PC-3 (cell line): ENCODE results near the gene TASOR2. TPM values are rescaled to one million over a fixed set of nuclear protein-coding genes. Genes with fewer than 3 reads are reported as not detected.

Experiments used
- ATAC-seq: fragments of 200-7000 bp; cut with Tn5 transposase; 2 replicates; pipeline ENCODE4 v1.9.1; 2020; ENCODE audit warnings: mild to moderate bottlenecking, moderate library complexity
- BruUV-seq: library from RNA; stranded (reverse); fragments of 400-500 nt; replicated peaks from 2 replicates; lab custom pipeline; 2021; lab: Mats Ljungman, UMichigan
- CTCF ChIA-PET: fragments of 300-600 bp; sonication (Branson Sonifier 250); formaldehyde crosslinking; loops from one replicate; lab custom pipeline; 2022; ENCODE audit warnings: antibody characterized with exemption; lab: Charles Lee
- POLR2A ChIA-PET: fragments of 300-600 bp; sonication (Branson Sonifier 250); formaldehyde crosslinking; loops from one replicate; lab custom pipeline; 2022; ENCODE audit warnings: antibody characterized with exemption; ENCODE audit not compliant: unreplicated experiment; lab: Charles Lee
- DNase-seq: peaks from one replicate; pipeline ENCODE4 v3.0.0-alpha.2; 2015
- H2AFZ ChIP-seq: fragments of 300-600 bp; sonication (generic); 2 replicates; pipeline ENCODE4 v1.6.0; 2016; ENCODE audit warnings: antibody characterized with exemption, low read length
- H3F3A ChIP-seq: fragments of 300-600 bp; sonication (generic); one replicate; pipeline ENCODE4 v1.6.0; 2017; ENCODE audit warnings: antibody characterized with exemption, low read length, control low read depth, mild to moderate bottlenecking; ENCODE audit not compliant: unreplicated experiment
- H3K27ac ChIP-seq: fragments of 300-600 bp; sonication (generic); 2 replicates; pipeline ENCODE4 v1.5.1; 2016; ENCODE audit warnings: mild to moderate bottlenecking, low read length
- H3K27me3 ChIP-seq: fragments of 300-600 bp; sonication (generic); 2 replicates; pipeline ENCODE4 v1.6.1; 2016; ENCODE audit warnings: low read length, mixed read lengths
- H3K36me3 ChIP-seq: fragments of 300-600 bp; sonication (generic); 2 replicates; pipeline ENCODE4 v1.6.1; 2016; ENCODE audit warnings: low read depth, mixed run types, low read length, mixed read lengths
- H3K4me1 ChIP-seq: fragments of 300-600 bp; sonication (generic); 2 replicates; pipeline ENCODE4 v1.5.1; 2016; ENCODE audit warnings: low read length; ENCODE audit not compliant: insufficient read depth
- H3K4me2 ChIP-seq: fragments of 300-600 bp; sonication (generic); 2 replicates; pipeline ENCODE4 v1.6.0; 2016; ENCODE audit warnings: low read length
- H3K4me3 ChIP-seq: fragments of 300-600 bp; sonication (generic); 2 replicates; pipeline ENCODE4 v1.5.1; 2016; ENCODE audit warnings: mild to moderate bottlenecking, low read length, mixed read lengths
- H3K79me2 ChIP-seq: fragments of 300-600 bp; sonication (generic); 2 replicates; pipeline ENCODE4 v1.6.1; 2017; ENCODE audit warnings: low read length, mixed read lengths
- H3K9ac ChIP-seq: fragments of 300-600 bp; sonication (generic); 2 replicates; pipeline ENCODE4 v1.6.0; 2016; ENCODE audit warnings: mild to moderate bottlenecking, low read length
- H3K9me2 ChIP-seq: fragments of 300-600 bp; sonication (generic); replicated peaks from 2 replicates; pipeline ENCODE4 v1.6.1; 2016; ENCODE audit warnings: mixed run types, low read length, mixed read lengths
- H3K9me3 ChIP-seq: fragments of 300-600 bp; sonication (generic); 2 replicates; pipeline ENCODE4 v1.6.1; 2016; ENCODE audit warnings: low read length, mixed read lengths
- H4K20me1 ChIP-seq: fragments of 300-600 bp; sonication (generic); 2 replicates; pipeline ENCODE4 v1.6.1; 2016; ENCODE audit warnings: low read length, mixed read lengths
- EZH2 ChIP-seq: fragments of 300-600 bp; sonication (generic); IDR thresholded peaks from one replicate; pipeline ENCODE4 v1.6.1; 2017; ENCODE audit warnings: antibody characterized with exemption, mild to moderate bottlenecking, low read length; ENCODE audit not compliant: unreplicated experiment
- EZH2phosphoT487 ChIP-seq: fragments of 300-600 bp; sonication (generic); IDR thresholded peaks from 2 replicates; pipeline ENCODE4 v1.6.1; 2018; ENCODE audit warnings: mild to moderate bottlenecking, antibody characterized with exemption, low read length, borderline replicate concordance
- intact Hi-C: fragments of 100-400 bp; cut with micrococcal nuclease; formaldehyde crosslinking; loops from 2 replicates; pipeline ENCODE4 v1.9.0; 2023
- total RNA-seq: library from RNA; depleted of rRNA; stranded (reverse); fragments of >200 nt; gene quantifications from 2 replicates; pipeline ENCODE4 v1.2.3, GENCODE V29; 2014; rRNA removed
- TF ChIP-seq, protein P1 (sequence below): fragments of 300-600 bp; sonication (generic); conservative IDR thresholded peaks from 2 replicates; pipeline ENCODE4 v1.5.1; 2017; ENCODE audit warnings: antibody characterized with exemption, low read depth, mild to moderate bottlenecking, low read length

Gene TASOR2
- total RNA-seq, 1 experiment from 2014 or later: 47.3 TPM

- ChIA-PET POLR2A (no interaction called here), CTCF (no interaction called here)
- no peaks in the 10 kb centered on the region for H3F3A ChIP-seq
- peaks cover 11% of the 10 kb centered on the region; the same call in 1 of the 2 replicates for H3K36me3 ChIP-seq
- intact Hi-C loops: no loop called here
- H3K27me3 ChIP-seq: no peaks in the 10 kb centered on the region
- H3K9ac ChIP-seq: no peak overlapping the region
- no peaks in the 10 kb centered on the region for H4K20me1 ChIP-seq
- no peak for TF ChIP-seq EZH2
- TF ChIP-seq, protein P1, sequence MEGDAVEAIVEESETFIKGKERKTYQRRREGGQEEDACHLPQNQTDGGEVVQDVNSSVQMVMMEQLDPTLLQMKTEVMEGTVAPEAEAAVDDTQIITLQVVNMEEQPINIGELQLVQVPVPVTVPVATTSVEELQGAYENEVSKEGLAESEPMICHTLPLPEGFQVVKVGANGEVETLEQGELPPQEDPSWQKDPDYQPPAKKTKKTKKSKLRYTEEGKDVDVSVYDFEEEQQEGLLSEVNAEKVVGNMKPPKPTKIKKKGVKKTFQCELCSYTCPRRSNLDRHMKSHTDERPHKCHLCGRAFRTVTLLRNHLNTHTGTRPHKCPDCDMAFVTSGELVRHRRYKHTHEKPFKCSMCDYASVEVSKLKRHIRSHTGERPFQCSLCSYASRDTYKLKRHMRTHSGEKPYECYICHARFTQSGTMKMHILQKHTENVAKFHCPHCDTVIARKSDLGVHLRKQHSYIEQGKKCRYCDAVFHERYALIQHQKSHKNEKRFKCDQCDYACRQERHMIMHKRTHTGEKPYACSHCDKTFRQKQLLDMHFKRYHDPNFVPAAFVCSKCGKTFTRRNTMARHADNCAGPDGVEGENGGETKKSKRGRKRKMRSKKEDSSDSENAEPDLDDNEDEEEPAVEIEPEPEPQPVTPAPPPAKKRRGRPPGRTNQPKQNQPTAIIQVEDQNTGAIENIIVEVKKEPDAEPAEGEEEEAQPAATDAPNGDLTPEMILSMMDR: no peak
- TF ChIP-seq EZH2phosphoT487: no peak
- H3K4me2 ChIP-seq: no peak overlapping the region
- ATAC-seq: no peak
- H3K79me2 ChIP-seq: no peaks in the 10 kb centered on the region
- no peaks in the 10 kb centered on the region for H3K4me1 ChIP-seq
- H3K9me3 ChIP-seq: no peaks in the 10 kb centered on the region
- no peak overlapping the region for H3K4me3 ChIP-seq
- no peak overlapping the region for H3K27ac ChIP-seq
- no peak overlapping the region for H2AFZ ChIP-seq
- no peak for DNase-seq
- H3K9me2 ChIP-seq: no peaks in the 10 kb centered on the region
- no TSS peak for BruUV-seq
Observed at GRCh38 chr10:5731559-5731958, 46.9 kb downstream of the TASOR2 start.

DNA sequence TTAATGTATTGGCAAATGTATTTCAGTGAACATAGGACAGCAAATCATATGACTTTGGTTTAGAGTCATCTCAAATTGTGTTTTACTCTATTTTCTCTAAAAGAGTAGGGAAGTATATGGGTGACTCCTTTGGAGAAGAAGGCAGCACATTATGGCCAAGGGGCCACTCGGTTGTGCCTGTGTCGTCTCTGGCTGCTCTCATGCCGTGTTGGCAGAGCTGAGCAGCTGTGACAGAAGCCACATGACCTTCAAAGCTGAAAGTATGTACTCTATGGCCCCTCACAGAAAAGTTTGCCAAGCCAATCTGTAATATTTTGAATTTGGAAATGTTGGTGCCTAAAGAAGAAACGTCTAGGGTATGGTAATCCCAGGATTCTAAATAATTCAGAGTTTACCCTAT is 47.5 kb downstream of the TASOR2 start:
- POLR2A ChIA-PET: no interaction called here
- H3K9me3 ChIP-seq: no peaks in the 10 kb centered on the region
- DNase-seq: no peak
- no peak for TF ChIP-seq EZH2
- TF ChIP-seq EZH2phosphoT487: no peak
- TF ChIP-seq, protein P1: no peak
- no peak overlapping the region for H3K4me2 ChIP-seq
- CTCF ChIA-PET: no interaction called here
- no peaks in the 10 kb centered on the region for H3F3A ChIP-seq
- no peaks in the 10 kb centered on the region for H3K4me1 ChIP-seq
- peaks cover 8% of the 10 kb centered on the region; the same call in 1 of the 2 replicates for H3K36me3 ChIP-seq
- no peak overlapping the region for H3K9ac ChIP-seq
- no peak overlapping the region for H3K27ac ChIP-seq
- intact Hi-C loops: no loop called here
- H2AFZ ChIP-seq: no peak overlapping the region
- no peaks in the 10 kb centered on the region for H3K9me2 ChIP-seq
- H4K20me1 ChIP-seq: no peaks in the 10 kb centered on the region
- ATAC-seq: no peak
- no peaks in the 10 kb centered on the region for H3K79me2 ChIP-seq
- no peak overlapping the region for H3K4me3 ChIP-seq
- no peaks in the 10 kb centered on the region for H3K27me3 ChIP-seq
- no TSS peak for BruUV-seq

Other genes starting within 250 kb of the TASOR2 start
- gene CALML5, start 185.3 kb upstream of the TASOR2 start, total RNA-seq: not detected in 2 replicates
- gene CALML3, start 159.9 kb upstream of the TASOR2 start, total RNA-seq: not detected in 2 replicates
- 5.4 and 6.6 TPM in 2 replicates for gene ASB13, start 18.2 kb upstream of the TASOR2 start, total RNA-seq
- 94.7 and 122 TPM in 2 replicates for gene GDI2, start 128.6 kb downstream of the TASOR2 start, total RNA-seq
- gene ANKRD16, start 205.1 kb downstream of the TASOR2 start, total RNA-seq: 4.9 and 7.2 TPM in 2 replicates
- 22.0 and 33.2 TPM in 2 replicates for gene FBH1, start 205.4 kb downstream of the TASOR2 start, total RNA-seq